Activated CD4-positive, alpha-beta memory T cell treated with anti-CD3 and anti-CD28 coated beads for 36 hours (primary cell): Measurements from ENCODE around the gene SNTA1. TPM values are rescaled to one million over a fixed set of nuclear protein-coding genes. Genes with fewer than 3 reads are reported as not detected.
A peak's percentile ranks its signal among the peaks of the same experiment; 100 is the strongest.
"Not testable (repeated sequence)": the region's sequence is repeated elsewhere in the genome, so short reads cannot be mapped to it uniquely, and the experiment has no call there.

Experiments
- CTCF ChIA-PET: fragments of 350-600 bp; sonication (Branson Sonifier 250); formaldehyde crosslinking; loops from one replicate; lab custom pipeline; 2021; ENCODE audit warnings: antibody characterized with exemption, inconsistent platforms; lab: Charles Lee
- POLR2A ChIA-PET: fragments of 350-600 bp; sonication (Branson Sonifier 250); formaldehyde crosslinking; loops from one replicate; lab custom pipeline; 2021; ENCODE audit warnings: antibody characterized with exemption; lab: Charles Lee
- DNase-seq: peaks from one replicate; pipeline ENCODE4 v3.0.0-alpha.2; 2020
- H3K27ac Mint-ChIP-seq: one replicate; pipeline ENCODE4 v1.8.0; 2021; ENCODE audit warnings: mixed read lengths
- H3K27me3 Mint-ChIP-seq: one replicate; pipeline ENCODE4 v1.8.0; 2021; ENCODE audit warnings: mixed read lengths
- H3K36me3 Mint-ChIP-seq: one replicate; pipeline ENCODE4 v1.8.0; 2021; ENCODE audit warnings: mixed read lengths
- H3K4me1 Mint-ChIP-seq: one replicate; pipeline ENCODE4 v1.8.0; 2021; ENCODE audit warnings: low read depth, mixed read lengths
- H3K4me3 Mint-ChIP-seq: one replicate; pipeline ENCODE4 v1.8.0; 2021; ENCODE audit warnings: mild to moderate bottlenecking, mixed read lengths
- H3K9me3 Mint-ChIP-seq: one replicate; pipeline ENCODE4 v1.8.0; 2021; ENCODE audit warnings: mixed read lengths
- intact Hi-C: fragments of 100-400 bp; cut with micrococcal nuclease; formaldehyde crosslinking; loops from one replicate; pipeline ENCODE4 v1.15.1; 2023
- total RNA-seq, 2 experiments: library from RNA; stranded (reverse); gene quantifications; one replicate each; pipeline ENCODE4 v1.2.3, GENCODE V29; 2021

Gene SNTA1
- 1 to 10 TPM; 5.6 to 5.7 TPM for total RNA-seq

- CTCF ChIA-PET, result interaction anchor here (1.0 to 2.9 kb wide), 7 partner anchors 14 to 288 kb away, joined by 3 to 17 read pairs (median 3); partner anchors contain the start of genes ACTL10 and ZNF341
- intact Hi-C loops, result loop anchor here (1.0 to 5.0 kb wide), 5 partner anchors 42 to 289 kb away; partner anchors contain the start of genes ACTL10, CBFA2T2, CDK5RAP1 and ZNF341
- peak; percentile 94 for DNase-seq
- POLR2A ChIA-PET, result interaction anchor here (0.8 to 2.5 kb wide), 4 partner anchors 42 to 368 kb away, joined by 3 to 9 read pairs (median 6); partner anchors contain the start of genes ACTL10, CBFA2T2, CDK5RAP1 and CHMP4B
- Mint-ChIP-seq H3K4me3 (peak within 1 kb of the TSS; percentile 84), H3K36me3 (no peaks in the 10 kb centered on the region), H3K27ac (peak within 1 kb of the TSS; percentile 81), H3K9me3 (no peaks in the 10 kb centered on the region), H3K4me1 (peaks cover 17% of the 10 kb centered on the region), H3K27me3 (no peaks in the 10 kb centered on the region)
Measured at GRCh38 chr20:33443512-33444239, at the start of gene SNTA1. Gene SNTA1, minus strand, starts transcription at chr20:33443763. Its CDS starts 143 bp downstream, at chr20:33443620.

DNA sequence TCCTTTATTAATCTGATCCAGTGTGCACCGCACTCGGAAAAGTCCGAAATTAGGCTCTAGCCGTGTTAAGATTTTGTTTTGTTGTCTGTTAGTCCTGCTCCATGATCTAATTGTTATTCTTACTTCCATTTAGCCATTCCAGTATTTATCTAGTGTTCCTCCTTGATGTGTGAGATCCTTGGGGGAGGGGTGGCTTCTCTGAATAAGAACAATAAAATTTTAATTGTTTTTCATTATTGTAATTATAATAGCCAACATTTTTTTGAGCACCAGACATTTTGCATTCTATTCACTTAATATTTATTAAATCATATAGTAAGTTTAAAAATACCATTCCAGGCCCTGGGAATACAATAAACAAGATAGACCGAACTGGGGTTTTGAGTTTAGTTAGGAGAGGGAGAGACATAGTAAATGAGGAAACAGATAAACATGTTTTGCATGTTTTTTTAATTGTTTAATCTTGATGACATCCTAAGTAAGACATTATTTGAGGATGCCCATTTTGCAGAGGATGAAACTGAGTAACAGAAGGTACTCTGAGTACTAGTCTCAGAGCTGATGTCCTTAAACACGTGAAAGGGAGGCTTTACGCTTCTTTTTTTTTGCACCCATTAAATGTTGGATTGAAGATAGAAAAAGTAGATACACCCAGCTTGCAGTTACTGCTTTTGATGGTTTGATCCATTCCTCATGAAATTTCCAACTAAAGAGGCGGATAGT lies 47.5 kb upstream of the SNTA1 start:
- Mint-ChIP-seq H3K9me3 (no peaks in the 10 kb centered on the region), H3K4me3 (peak overlapping the region; percentile 83), H3K27me3 (no peaks in the 10 kb centered on the region), H3K27ac (peak overlapping the region; percentile 56), H3K4me1 (peaks cover 16% of the 10 kb centered on the region), H3K36me3 (no peaks in the 10 kb centered on the region)
- ChIA-PET POLR2A (interaction anchor here (0.7 to 2.5 kb wide), 10 partner anchors 7 to 621 kb away, joined by 3 to 20 read pairs (median 6); partner anchors contain the start of genes ACTL10, EIF2S2, PXMP4 and SNTA1), CTCF (interaction anchor here (0.6 to 3.1 kb wide), 4 partner anchors 172 to 1653 kb away, joined by 3 to 37 read pairs (median 4); partner anchors contain the start of genes ACTL10 and C20orf144)
- intact Hi-C loops, result loop anchor here (1.0 to 5.0 kb wide), 2 partner anchors 48 to 501 kb away; partner anchors contain the start of genes RALY and SNTA1
- no peak for DNase-seq

- Mint-ChIP-seq H3K36me3 (no peaks in the 10 kb centered on the region), H3K4me1 (peaks cover 12% of the 10 kb centered on the region), H3K9me3 (no peaks in the 10 kb centered on the region), H3K4me3 (peak within 1 kb of the TSS; percentile 83), H3K27ac (peak within 1 kb of the TSS; percentile 77), H3K27me3 (no peaks in the 10 kb centered on the region)
- DNase-seq, result no peak
- CTCF ChIA-PET, result interaction anchor here (0.7 to 3.1 kb wide), 4 partner anchors 162 to 242 kb away, joined by 3 to 37 read pairs (median 5); partner anchors contain the start of genes ACTL10, C20orf144 and ZNF341
- intact Hi-C loops, result loop anchor here (1.0 to 5.0 kb wide), 2 partner anchors 47 to 502 kb away; partner anchors contain the start of genes RALY and SNTA1
- POLR2A ChIA-PET, result interaction anchor here (0.7 to 2.5 kb wide), 14 partner anchors 8 to 622 kb away, joined by 3 to 20 read pairs (median 4); partner anchors contain the start of genes ACTL10, EIF2S2, PXMP4 and SNTA1
Measured at GRCh38 chr20:33490023-33490933, 46.7 kb upstream of the SNTA1 start, which contains the start of gene CBFA2T2. Gene CBFA2T2, plus strand, starts transcription at chr20:33490096. Its CDS starts 172 bp downstream, at chr20:33490268.

GRCh38 chr20:33489495-33490022 lies 46.0 kb upstream of the SNTA1 start:
- peak overlapping the region; percentile 83 for H3K4me3 Mint-ChIP-seq

GRCh38 chr20:33488661-33489494 lies 45.3 kb upstream of the SNTA1 start:
- Mint-ChIP-seq H3K4me1 (peaks cover 12% of the 10 kb centered on the region), H3K4me3 (peak overlapping the region; percentile 37)
- POLR2A ChIA-PET, result interaction anchor here (1.0 to 2.5 kb wide), 9 partner anchors 10 to 243 kb away, joined by 3 to 20 read pairs (median 5); partner anchors contain the start of genes ACTL10, PXMP4, SNTA1 and ZNF341
- H3K27ac Mint-ChIP-seq, DNase-seq, intact Hi-C loops, H3K9me3 Mint-ChIP-seq, H3K36me3 Mint-ChIP-seq, H3K27me3 Mint-ChIP-seq: not testable (repeated sequence)
- CTCF ChIA-PET, result interaction anchor here (0.9 to 3.1 kb wide), 4 partner anchors 88 to 243 kb away, joined by 3 to 37 read pairs (median 5); partner anchors contain the start of genes ACTL10, C20orf144 and ZNF341

More at GRCh38 chr20:33489495-33490022, 46.0 kb upstream of the SNTA1 start:
- Mint-ChIP-seq H3K36me3 (no peaks in the 10 kb centered on the region), H3K27ac (peak overlapping the region; percentile 77), H3K27me3 (no peaks in the 10 kb centered on the region), H3K4me1 (peaks cover 12% of the 10 kb centered on the region), H3K9me3 (no peaks in the 10 kb centered on the region)
- ChIA-PET CTCF (interaction anchor here (0.7 to 3.1 kb wide), 4 partner anchors 163 to 242 kb away, joined by 3 to 37 read pairs (median 5); partner anchors contain the start of genes ACTL10, C20orf144 and ZNF341), POLR2A (interaction anchor here (0.7 to 2.5 kb wide), 15 partner anchors 9 to 623 kb away, joined by 3 to 20 read pairs (median 4); partner anchors contain the start of genes ACTL10, EIF2S2, PXMP4 and SNTA1)
- DNase-seq, result peak; percentile 100
- intact Hi-C loops, result loop anchor here (1.0 to 5.0 kb wide), 2 partner anchors 46 to 503 kb away; partner anchors contain the start of genes RALY and SNTA1

- POLR2A ChIA-PET, result interaction anchor here (2.5 kb wide), 1 partner anchor 179 kb away, joined by 20 read pairs; the partner anchor contains the start of gene ACTL10
- CTCF ChIA-PET, result interaction anchor here (0.9 to 3.1 kb wide), 2 partner anchors 88 to 178 kb away, joined by 3 to 37 read pairs; partner anchors contain the start of gene ACTL10
- Mint-ChIP-seq H3K4me1 (peaks cover 12% of the 10 kb centered on the region), H3K9me3 (no peaks in the 10 kb centered on the region), H3K27me3 (no peaks in the 10 kb centered on the region), H3K36me3 (no peaks in the 10 kb centered on the region), H3K4me3 (no peak overlapping the region), H3K27ac (no peak overlapping the region)
- intact Hi-C loops, result no loop called here
- no peak for DNase-seq
Measured at GRCh38 chr20:33488201-33488600, 44.6 kb upstream of the SNTA1 start.

GRCh38 chr20:33483186-33483585 lies 39.6 kb upstream of the SNTA1 start:
- DNase-seq, intact Hi-C loops, POLR2A ChIA-PET, H3K4me3 Mint-ChIP-seq, H3K27ac Mint-ChIP-seq, H3K4me1 Mint-ChIP-seq, H3K27me3 Mint-ChIP-seq, CTCF ChIA-PET, H3K36me3 Mint-ChIP-seq, H3K9me3 Mint-ChIP-seq: not testable (repeated sequence)

DNA sequence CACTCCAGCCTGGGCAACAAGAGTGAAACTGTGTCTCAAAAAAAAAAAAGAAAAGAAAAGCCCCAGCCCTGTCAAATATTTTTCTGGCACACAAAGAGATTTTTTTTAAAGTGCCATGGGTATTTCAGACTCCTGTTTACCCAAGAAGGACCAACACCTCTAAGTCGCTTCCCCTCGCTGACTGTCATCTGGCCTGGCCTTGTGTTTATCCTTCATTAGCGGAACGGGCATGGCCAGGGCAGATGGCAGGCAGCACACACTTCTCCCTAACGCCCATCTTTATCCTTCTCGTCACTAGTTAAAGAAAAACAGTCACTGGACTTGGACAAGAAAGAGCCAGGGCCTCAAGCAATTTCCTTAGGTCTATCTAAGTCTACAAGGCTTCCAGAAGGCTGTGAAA lies 39.0 kb upstream of the SNTA1 start:
- no peak overlapping the region for H3K27ac Mint-ChIP-seq

GRCh38 chr20:33481431-33481941 lies 37.9 kb upstream of the SNTA1 start:
- no peak overlapping the region for H3K27ac Mint-ChIP-seq
- H3K27me3 Mint-ChIP-seq, result no peaks in the 10 kb centered on the region
- H3K4me1 Mint-ChIP-seq, result no peaks in the 10 kb centered on the region
- intact Hi-C loops, result no loop called here
- DNase-seq, result no peak
- ChIA-PET POLR2A (no interaction called here), CTCF (no interaction called here)
- H3K36me3 Mint-ChIP-seq, result no peaks in the 10 kb centered on the region
- H3K9me3 Mint-ChIP-seq, result no peaks in the 10 kb centered on the region
- H3K4me3 Mint-ChIP-seq, result no peak overlapping the region

More for the DNA sequence above, 39.0 kb upstream of the SNTA1 start:
- POLR2A ChIA-PET, result no interaction called here
- Mint-ChIP-seq H3K9me3 (no peaks in the 10 kb centered on the region), H3K36me3 (no peaks in the 10 kb centered on the region), H3K4me3 (no peak overlapping the region), H3K27me3 (no peaks in the 10 kb centered on the region), H3K4me1 (no peaks in the 10 kb centered on the region)
- no peak for DNase-seq
- intact Hi-C loops, result no loop called here
- CTCF ChIA-PET, result no interaction called here
